Activated effector memory CD4-positive, alpha-beta T cell treated with Interleukin-2 at 50 U/mL for 16 hours (primary cell): Measurements from ENCODE around the gene NF1.
"Not testable (repeated sequence)": the region's sequence is repeated elsewhere in the genome, so short reads cannot be mapped to it uniquely, and the experiment has no call there.

ENCODE experiments used
- DNase-seq: peaks from one replicate; pipeline ENCODE4 v3.0.0-alpha.2; 2020

The NF1 gene

DNA sequence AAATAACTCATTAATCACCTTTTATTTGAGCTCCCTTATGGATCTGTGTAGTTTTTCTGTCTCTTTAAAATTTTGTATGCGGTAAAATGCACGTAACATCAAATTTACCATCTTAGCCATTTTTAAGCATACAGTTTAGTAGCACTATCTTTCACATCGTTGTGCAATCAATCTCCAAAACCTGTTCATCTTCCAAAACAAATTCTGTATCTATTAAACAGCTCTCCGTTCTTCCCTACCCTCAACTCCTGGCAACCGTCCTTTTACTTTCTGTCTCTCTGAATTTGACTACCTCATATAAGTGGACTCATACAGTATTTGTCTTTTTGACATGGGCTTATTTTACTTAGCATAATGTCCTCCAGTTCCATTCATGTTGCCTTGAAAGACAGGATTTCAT is 100.5 kb downstream of the NF1 start:
- DNase-seq: no peak

DNA sequence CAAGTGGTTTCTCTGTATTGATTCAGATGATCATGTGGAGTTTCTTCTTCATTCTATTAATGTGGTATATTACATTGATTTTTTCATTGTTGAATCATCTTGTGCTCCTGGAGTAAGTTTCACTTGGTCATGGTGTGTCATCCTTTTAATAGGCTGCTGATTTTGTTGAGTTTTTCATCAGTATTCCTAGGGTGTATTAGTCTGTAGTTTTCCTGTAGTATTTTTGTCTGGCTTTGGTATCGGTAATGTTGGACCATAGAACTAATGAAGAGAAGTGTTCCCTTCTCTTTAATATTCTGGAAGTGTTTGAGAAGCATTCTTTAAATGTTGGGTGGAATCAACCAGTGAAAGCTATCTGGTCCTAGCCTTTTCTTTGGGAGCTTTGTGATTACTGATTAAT is 103.2 kb downstream of the NF1 start:
- no peak for DNase-seq

DNA sequence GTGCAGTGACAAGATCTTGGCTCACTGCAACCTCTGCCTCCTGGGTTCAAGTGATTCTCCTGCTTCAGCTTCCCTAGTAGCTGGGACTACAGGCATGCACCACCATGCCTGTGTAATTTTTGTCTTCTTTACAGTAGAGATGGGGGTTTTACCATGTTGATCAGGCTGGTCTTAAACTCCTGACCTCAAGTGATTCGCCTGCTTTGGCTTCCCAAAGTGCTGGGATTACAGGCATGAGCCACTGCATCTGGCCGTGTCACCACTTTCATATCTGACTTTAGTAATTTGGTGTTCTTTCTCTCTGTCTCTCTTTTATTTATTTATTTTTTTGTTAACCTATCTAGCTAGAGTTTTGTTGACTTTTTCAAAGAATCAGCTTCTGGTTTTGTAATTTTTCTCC is 103.9 kb downstream of the NF1 start:
- not testable (repeated sequence) for DNase-seq

DNA sequence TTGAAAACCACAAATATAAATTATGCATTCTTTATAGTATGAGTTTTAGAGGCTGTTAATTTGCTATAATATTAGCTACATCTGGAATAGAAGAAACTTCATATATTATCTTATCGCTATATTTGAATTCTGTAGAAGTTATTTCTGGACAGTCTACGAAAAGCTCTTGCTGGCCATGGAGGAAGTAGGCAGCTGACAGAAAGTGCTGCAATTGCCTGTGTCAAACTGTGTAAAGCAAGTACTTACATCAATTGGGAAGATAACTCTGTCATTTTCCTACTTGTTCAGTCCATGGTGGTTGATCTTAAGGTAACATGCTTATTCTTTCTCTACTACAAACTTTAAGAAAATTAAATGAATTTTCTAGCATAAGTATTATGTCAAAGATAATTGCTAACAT is 105.5 kb downstream of the NF1 start:
- no peak for DNase-seq

DNA sequence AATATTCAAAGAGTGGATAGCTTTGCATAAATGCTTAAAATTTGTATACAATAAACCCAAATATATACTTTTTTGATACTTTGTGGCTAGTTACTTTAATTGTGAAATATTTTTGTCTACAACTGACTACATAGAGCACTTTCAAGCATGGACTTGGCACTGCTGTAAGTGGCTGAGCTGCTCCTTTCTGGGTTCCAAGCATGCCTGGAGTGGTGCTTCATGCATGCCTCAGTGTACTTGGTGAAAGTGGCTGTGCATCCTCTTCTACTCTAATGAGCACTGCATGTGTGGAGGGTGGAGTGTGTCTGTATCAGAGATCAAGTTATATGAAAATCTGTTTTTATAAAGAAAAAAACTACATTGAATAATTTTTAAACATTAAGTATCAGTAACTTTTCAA is 108.2 kb downstream of the NF1 start:
- DNase-seq: no peak

DNA sequence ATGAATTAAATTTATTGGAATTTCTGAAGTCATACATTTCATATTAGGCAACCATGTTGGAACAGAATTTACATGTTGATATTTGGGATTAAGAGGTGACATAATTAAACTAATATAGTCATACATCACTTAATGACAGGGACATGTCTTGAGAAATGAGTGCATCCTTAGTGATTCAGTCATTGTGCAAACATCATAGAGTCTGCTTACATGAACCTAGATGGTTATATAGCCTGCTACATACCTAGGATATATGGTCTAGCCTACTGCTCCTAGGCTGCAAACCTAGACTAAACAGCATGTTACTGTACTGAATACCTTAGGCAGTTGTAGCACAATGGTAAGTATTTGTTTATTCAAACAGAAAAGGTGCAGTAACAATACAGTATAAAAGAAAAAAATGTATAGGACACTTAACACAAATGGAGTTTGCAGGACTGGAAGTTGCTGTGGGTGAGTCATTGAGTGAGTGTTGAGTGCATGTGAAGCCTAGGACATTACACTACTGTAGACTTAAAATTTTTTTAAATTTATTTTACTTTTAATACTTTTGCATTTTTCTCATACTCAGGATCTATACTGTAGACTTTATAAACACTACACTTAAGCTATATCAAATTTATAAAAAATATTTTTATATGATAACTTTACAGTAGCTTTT is 116.7 kb downstream of the NF1 start:
- no peak for DNase-seq

DNA sequence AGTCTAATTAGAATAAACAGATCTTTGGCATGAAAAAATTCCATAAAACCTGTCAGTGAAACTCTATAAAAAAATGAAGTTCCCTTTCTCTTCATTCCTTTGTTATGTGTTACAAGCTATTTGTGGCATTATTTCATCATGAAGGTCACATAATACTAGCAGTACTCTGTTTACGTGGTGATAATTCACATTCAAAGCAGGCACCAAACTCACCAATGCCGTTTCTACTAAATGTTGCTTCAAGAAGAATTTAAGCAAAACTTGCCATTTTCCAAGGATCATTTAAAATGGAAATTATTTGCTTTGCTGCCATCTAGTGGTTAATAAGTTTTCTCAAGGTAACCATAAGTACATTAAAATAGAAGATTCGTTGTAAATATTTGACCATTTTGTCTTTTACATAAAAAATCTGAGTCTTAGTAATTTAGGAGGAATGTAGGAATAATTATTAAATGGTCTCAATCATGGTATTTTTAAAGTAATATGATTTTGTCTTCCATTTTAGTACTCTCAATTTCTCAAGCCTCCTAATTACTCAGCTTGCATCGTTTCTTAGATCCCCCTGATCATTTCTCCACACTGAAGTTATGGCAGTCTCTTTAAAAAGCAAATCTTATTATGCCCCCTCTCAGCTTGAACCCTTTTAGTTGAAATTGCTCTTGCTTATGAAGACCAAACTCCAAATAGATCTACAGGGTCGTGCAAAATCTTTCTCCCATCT is 121.4 kb downstream of the NF1 start:
- no peak for DNase-seq

DNA sequence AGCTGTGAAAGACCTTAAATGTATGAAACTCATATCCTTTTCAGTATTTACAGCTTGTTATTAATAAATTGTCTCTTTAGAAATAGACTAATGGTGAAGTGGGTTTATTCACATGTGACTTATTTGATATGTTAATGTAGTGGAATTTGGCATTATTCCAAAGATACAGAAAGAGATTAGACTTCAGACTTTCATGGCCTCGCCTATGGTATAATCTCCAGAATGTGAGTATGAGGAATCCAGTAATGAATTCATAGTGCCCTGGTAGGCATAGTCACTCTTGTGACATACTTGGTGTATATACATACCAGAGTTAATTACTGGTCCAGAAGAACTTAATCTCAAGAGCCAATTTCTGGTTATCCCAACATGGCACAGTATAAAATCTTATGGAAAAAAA is 129.6 kb downstream of the NF1 start:
- DNase-seq: no peak

DNA sequence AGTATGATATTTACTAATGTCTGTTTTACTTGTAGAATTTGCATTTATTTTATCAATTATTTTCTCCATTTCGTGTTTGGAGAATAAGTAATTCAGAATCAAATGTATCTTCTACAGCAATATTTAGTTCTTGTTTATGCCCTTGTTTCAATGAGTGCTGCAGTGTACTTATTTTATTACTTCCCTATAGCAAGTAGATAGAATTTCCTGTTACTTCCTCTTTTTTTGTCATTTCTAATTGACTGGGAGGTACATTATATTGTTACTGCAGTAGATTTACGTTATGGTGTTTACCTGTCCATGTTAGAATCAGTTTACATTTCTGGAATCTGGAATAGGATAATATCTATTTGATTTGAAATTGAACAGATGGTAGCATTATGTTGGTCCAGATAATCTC is 131.1 kb downstream of the NF1 start:
- no peak for DNase-seq

DNA sequence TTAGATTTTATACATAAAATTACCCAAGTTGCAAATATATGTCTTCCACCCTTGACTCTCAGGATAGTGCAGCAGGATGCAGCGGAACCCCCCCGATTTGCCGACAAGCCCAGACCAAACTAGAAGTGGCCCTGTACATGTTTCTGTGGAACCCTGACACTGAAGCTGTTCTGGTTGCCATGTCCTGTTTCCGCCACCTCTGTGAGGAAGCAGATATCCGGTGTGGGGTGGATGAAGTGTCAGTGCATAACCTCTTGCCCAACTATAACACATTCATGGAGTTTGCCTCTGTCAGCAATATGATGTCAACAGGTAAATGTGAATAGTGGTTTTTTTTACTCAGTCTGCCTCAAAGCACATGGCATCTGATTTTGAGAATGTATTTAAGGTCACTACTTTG is 131.6 kb downstream of the NF1 start:
- no peak for DNase-seq

DNA sequence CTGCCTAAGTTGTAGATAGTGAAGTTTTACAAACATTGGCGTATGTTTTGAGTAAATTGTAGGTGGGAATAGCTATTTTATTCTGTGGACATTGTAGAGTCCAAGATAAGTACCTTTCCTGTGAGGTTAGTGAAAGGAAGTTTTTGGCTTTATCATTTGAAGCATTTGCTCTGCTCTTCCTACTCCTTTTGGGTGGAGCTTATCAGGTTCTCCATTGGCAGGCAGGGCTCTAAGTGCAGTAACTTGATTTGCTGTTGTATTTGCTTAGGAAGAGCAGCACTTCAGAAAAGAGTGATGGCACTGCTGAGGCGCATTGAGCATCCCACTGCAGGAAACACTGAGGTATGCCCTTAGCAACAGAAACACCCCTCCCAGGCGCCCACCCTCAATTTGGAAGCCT is 132.2 kb downstream of the NF1 start:
- no peak for DNase-seq

DNA sequence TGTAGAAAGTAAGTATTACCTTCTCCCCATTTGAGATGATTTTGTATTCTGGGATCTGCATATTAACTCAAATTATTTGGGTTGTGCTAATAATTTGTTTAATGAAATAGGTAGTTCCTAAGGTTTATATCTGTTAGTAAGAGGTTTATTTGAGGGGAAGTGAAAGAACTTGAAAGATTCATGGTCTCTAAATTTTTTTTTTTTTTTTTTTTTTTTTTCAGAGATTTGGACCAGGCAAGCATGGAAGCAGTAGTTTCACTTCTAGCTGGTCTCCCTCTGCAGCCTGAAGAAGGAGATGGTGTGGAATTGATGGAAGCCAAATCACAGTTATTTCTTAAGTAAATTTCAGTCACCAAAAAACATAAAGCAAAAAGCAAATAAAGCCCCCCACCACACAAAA is 137.1 kb downstream of the NF1 start:
- DNase-seq: no peak

DNA sequence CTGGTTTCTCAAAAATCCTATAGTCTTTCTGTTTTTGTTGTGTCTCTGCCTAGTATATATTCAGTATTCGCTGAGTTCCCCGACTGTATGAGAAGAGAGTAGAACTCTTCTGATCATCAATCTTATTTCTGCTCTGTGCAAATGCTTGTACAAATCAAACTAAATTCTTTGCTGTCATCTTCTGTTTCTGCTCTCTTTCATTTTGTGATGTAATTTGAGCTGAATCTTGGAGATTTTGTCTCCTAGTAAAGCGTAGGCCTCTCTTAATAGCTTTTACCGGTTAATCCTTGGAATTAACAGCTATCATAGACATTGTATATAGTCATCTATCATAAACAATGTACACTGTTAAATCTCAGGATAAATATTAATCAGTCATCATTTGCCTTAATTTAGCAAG is 140.3 kb downstream of the NF1 start:
- DNase-seq: no peak

DNA sequence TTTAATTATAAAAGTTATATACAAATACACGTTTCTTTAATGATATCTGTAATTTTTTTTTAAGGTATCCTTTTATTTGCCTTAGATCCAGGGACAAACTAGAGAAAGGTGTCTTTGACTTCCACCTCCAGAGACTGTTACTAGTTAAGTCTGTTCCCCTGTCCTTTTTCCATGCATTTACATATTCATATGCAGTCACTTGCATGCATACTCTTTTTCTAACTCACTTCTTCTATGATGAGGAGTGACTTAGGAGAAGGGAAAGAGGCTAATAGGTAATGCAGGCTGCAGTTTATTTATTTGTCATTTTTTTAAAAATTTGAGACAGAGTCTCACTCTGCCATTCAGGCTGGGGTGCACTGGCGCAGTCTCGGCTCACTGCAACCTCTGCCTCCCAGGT is 141.4 kb downstream of the NF1 start:
- DNase-seq: no peak

DNA sequence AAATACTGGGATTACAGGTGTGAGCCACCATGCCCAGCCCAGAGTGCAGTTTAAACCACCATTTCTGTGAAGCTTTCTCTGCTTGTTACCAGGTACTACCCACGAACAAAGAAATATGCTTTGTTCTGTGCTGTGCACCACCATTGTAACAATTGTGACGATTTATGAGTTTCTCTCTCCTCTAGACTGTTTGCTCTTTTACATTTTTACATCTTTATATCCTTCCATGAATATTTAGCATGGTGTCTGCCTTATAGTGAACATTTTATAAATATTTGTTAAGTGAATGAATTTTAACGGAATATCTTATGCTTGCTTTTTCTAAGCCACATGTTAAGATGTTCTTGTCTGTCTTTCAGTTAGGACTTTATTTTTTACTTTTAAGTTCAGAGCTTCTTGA is 141.9 kb downstream of the NF1 start:
- no peak for DNase-seq

DNA sequence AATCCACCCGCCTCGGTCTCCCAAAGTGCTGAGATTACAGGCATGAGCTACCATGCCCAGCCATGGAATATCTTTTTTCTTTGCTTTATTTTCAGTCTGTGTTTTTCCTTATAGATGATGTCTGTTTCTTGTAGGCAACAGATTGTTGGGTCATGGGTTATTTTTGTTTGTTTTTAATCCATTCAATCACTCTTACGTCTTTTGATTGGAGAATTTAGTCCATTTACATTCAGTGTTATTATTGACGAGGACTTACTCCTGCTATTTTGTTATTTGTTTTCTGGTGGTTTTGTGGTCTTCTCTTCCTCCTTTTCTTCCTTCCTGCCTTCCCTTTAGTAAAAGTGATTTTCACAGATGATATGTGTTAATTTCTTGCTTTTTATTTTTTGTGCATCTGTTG is 146.3 kb downstream of the NF1 start:
- DNase-seq: no peak

DNA sequence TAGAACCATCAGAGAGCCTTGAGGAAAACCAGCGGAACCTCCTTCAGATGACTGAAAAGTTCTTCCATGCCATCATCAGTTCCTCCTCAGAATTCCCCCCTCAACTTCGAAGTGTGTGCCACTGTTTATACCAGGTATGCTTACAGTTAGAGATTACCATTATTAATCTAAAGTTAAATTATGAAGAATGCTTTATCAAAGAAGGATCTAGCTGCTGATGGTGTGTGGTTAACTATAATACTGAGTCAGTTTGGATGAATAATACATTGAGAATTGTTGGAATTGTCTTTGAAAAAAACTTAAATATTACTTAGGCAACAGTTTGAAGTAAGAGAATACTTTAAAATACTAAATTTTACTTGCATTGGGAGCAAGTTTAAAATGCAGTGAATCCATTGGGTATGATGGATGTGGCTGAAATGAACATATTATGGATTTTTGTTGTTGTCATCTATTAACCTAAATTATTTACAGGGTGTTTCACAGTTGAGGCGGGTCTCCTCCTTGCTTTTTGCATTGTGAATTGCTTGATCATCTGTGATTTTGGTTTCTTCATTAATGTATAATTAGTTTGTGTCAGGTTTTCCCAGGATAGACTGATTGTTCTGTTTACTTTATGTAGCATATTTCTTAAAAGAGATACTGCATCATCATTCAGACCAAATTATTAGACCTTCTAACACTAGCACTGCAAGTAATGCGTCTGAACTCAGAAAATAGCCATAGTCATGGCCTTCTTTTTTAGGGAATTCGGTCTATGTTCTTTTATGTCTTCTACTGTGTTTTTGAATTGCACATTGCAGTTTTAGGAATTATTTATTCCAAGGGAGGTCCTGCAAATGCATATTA is 154.4 kb downstream of the NF1 start:
- no peak for DNase-seq

DNA sequence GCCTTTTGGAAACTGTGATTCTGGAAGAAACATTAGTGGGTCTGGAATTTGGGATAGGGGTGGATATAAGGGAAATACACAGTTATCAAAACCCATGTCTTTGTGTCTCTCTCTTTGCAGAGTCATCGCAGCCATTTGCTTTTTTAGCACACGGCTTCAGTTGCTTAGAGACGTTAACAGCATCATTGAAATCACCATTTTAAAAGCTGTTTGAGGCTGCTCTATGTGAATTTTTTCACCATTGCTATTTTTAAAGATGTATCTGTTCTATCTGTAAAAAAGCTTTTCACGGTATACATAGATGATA is 155.0 kb downstream of the NF1 start:
- DNase-seq: no peak

DNA sequence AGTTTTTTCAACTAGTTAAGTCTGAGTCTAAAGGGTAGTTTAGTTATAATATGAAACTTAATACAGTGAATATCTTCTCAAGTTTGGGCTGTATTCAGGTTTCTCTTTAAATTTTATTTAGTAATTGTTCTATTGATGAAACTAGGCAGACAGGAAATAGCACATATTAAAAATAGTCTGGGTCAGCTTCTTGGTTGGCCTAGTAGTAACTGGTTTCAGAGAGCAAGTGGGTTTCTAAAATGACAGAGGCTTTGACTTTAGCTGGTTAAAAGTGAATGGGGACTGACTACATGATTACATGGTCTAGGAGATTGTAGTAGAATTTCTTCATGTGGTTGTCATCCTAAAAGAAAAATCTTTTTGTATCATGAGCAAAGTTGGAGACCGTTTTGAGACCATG is 155.5 kb downstream of the NF1 start:
- no peak for DNase-seq

DNA sequence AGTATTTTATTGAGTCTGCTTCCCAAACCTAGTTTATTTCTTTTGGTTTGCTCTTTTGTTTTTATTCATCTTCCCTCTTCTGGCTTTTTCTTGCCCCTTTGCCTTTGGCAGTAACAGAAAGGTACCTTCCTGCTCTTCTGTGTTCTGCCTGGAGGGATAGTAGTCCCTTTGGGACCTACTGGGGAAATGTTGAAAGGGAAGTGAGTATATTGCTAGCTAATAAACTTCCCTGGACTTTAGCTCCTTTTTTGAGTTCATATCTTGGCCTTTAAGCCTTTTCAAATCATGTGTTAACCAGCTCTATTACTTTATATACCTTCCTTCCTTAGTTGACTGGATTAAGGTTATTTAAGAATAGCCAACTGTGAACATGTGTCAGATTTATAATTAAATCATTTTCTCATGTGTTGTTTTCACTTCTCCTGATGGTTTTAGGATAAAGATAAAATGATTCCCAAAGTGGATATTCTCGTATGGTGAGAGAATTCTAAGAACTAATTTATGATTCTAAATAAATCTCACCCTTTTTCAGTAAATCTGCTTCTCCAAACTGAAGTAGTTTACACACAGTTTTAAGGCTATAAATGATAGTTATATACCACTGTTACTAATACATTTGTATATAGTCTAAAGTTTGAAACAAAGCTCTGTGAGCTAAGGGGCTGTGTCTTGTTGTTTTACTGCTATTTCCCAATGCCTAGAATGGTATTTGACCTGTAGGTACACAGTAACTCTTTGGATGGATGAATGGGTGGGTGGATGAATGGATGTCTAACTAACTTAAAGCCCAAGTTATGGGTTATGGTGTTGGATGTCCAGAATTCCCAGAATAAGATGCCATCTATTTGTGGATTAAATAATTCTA is 156.6 kb downstream of the NF1 start:
- DNase-seq: no peak

DNA sequence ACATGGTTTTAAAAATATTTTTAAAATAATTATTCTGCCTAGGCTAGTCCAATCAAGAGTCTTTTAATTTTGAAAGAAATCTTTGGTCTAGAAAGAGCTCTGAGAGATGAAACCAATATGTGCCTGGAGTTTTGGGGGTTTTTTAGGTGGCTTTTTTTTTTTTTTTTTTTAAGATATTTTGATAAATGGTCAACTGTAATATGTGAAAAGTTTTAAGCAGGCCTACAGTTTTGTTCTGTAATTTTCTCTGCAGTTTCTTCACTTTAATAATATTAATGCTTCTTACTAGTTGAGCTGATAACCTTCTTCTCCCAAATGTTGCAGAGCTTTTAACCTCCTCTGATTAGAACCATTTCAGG is 157.2 kb downstream of the NF1 start:
- DNase-seq: no peak

DNA sequence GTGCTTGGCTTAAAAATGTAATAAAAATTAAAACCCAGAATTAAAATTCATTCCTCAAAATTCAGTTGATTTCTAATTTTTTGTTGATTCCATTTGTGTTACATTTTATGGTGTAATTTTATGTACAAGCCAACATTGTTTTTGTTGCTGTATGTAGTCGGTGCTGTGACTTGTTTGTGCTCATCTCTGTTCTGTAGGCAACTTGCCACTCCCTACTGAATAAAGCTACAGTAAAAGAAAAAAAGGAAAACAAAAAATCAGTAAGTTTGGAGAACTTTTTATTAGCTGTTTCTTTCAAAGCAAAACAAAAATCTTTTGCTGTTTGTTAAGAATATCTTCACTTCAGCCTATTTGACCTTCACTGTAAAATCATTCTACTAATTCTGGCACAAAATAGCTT is 158.0 kb downstream of the NF1 start:
- DNase-seq: no peak

DNA sequence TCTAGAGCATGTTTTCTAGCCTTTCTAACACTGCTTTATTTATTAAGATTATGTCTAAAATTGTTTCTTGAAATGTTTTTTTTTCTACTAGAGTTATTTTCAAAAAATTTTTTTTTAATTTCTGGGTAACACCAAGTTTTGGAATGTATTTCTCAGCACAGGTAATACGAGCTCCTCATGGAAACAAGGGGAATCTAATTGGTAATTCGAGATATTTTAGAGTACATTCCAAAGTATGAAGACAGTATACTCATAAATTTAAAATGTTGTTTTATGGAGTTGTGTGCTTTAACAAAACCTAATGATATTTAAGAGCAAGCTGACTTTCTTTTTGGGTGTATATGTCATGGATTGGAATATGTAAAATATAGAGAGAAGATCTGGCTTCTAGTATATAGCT is 159.9 kb downstream of the NF1 start:
- DNase-seq: no peak

DNA sequence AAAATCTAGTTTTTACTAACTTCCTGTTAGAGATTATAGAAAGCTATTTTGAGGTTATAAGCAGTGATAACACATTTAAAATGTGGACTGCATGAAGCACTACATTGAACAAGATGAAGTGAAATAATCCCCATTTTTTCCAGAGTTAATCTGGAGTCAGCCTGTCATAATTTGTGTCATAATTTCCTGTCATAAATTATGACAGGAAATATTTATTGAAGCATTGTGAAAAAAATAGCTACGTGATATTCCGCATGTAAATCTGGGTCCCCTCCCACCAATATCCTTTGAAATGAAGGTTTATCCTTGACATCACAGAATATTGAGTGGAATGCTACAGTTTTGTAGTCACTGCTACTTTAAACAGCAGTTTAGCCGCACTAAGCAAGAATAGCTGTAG is 162.2 kb downstream of the NF1 start:
- no peak for DNase-seq
